Activated CD8-positive, alpha-beta memory T cell treated with anti-CD3 and anti-CD28 coated beads, Interleukin-2, amount 50 U/mL, for 1 hour (primary cell): Measurements from ENCODE around the gene JAM3.
"Not testable (repeated sequence)": the region's sequence is repeated elsewhere in the genome, so short reads cannot be mapped to it uniquely, and the experiment has no call there.

Experiments used
- DNase-seq: peaks from one replicate; pipeline ENCODE4 v3.0.0-alpha.2; 2020; ENCODE audit errors: extremely low read depth

JAM3 gene

DNA sequence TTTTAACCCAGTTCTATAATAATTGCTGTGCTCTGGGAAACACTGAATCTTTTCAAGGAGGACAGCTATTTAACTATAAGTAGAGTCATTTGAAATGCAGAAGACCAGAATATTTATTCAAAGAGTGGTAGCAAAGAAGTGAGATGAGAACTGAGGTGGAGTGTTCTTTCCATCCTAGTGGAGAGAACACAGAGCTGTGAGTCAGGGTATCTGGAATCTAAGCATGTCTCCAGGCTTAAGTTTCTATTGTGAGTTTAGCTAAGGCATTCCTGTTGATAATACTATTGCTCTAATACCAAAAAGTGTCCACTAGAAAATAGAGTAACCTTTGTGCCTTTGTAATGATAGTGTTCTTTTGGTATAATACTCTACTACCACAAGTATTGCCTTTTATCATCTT lies 32.4 kb downstream of the JAM3 start:
- no peak for DNase-seq

- no peak for DNase-seq
Observed at GRCh38 chr11:134110252-134110815, 41.5 kb downstream of the JAM3 start.

DNA sequence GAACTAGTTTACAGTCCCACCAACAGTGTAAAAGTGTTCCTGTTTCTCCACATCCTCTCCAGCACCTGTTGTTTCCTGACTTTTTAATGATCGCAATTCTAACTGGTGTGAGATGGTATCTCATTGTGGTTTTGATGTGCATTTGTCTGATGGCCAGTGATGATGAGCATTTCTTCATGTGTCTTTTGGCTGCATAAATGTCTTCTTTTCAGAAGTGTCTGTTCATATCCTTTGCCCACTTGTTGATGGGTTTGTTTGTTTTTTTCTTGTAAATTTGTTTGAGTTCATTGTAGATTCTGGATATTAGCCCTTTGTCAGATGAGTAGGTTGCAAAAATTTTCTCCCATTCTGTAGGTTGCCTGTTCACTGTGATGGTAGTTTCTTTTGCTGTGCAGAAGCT lies 44.9 kb downstream of the JAM3 start:
- DNase-seq, result not testable (repeated sequence)

DNA sequence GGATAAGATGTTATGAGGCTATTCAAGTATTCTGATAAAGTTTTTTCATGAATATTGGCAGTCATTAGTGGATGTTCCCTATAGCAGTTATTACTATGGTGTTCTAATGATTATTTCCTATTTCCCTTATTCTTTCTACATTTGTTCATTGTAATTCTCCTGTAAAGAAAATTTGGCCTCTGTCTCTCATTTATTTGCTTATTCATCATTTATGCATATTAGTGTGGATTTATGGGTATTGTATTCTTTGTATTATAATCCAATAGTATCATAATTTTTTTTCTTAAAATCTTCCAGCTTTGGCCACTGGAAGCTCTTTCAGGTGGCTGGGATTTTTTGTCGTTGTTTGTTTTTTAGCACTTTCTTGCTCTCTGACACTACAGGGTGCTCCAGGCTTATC lies 47.3 kb downstream of the JAM3 start:
- no peak for DNase-seq

GRCh38 chr11:134118006-134118405 lies 49.1 kb downstream of the JAM3 start:
- DNase-seq, result no peak

- DNase-seq, result no peak
Observed at GRCh38 chr11:134119094-134119493, 50.2 kb downstream of the JAM3 start.

- no peak for DNase-seq
Observed at GRCh38 chr11:134120143-134120850, 51.4 kb downstream of the JAM3 start.

- DNase-seq, result no peak
Observed at GRCh38 chr11:134120921-134121526, 52.2 kb downstream of the JAM3 start.

GRCh38 chr11:134124660-134125451 lies 56.0 kb downstream of the JAM3 start:
- no peak for DNase-seq

DNA sequence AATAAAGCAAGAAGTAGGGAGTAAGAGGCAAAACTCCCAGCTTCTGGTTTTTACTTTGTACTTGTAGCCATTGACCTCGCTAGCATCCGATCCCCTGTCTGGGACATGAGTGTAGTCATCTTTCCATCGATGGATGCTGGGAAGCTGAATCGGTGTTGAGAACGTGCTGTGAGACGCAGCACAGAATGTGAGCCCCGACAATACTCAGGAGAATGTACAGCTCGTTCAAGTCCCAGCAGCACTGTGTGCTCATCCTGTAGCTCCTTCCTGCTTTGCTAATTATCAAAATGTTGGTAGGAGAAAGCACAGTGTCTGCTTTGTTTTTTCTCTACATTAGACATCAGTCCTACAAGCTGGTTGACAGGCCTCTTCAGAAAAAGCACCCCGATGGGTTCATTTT lies 56.6 kb downstream of the JAM3 start:
- DNase-seq, result no peak

DNA sequence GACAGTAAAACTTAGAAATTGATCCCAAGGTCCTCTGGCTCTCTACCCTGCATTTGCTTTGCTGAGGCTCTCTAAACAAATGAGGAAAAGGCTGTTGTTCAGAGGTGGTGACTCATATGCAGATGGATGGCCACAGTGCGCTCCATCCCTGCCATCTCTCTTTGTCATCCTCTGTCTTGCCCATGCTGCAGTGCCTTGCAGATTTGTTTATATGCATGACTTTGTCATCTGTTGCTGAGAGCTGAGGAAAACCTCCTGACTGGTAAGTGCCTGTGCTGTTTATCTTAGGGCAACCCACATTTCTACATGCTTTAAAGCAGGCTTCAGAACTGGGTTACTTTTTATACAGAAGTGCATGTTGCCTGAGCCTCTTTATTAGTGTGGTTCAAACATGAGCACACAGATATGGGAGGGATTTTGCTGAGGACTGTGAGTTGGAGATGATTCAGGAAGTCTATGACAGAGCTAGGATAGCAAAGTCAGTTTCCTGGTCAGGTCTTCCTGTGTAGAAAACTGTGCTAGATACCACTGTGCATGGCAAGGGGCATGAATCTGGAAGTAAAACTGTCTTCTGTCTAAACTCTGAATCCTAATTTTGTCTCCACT lies 57.4 kb downstream of the JAM3 start:
- DNase-seq, result no peak

DNA sequence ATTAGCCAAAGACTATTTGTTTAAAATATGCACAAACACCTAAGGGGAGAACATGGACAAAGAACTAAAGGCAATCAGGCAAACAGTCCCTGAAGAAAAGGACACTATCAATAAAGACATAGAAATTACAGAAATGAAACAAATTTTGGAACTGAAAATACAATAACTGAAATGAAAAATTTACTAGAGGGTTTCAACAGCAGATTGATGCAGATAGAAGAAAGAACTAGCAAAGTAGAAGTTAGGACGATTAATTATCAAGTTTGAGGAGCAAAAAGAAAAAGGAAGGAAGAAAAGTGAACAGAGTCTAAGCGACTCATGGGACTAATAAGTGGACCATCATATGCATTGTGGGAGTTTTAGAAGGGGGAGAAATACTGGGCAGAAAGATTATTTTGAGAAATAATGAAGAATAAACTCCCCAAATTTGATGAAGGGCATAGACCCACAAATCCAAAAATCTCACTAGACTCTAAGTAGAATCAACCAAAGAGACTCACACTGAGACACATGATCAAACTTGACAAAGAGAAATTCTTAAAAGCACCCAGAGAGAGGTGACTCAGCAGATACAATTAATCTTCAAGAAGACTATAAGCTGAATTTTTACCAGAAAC lies 62.9 kb downstream of the JAM3 start:
- no peak for DNase-seq

- DNase-seq, result no peak
Observed at GRCh38 chr11:134132808-134133207, 63.9 kb downstream of the JAM3 start.

GRCh38 chr11:134134167-134134566 lies 65.3 kb downstream of the JAM3 start:
- DNase-seq, result no peak

- no peak for DNase-seq
Observed at GRCh38 chr11:134138376-134138775, 69.5 kb downstream of the JAM3 start.

GRCh38 chr11:134139303-134139872 lies 70.5 kb downstream of the JAM3 start:
- no peak for DNase-seq

GRCh38 chr11:134139873-134140331 lies 71.0 kb downstream of the JAM3 start:
- no peak for DNase-seq

DNA sequence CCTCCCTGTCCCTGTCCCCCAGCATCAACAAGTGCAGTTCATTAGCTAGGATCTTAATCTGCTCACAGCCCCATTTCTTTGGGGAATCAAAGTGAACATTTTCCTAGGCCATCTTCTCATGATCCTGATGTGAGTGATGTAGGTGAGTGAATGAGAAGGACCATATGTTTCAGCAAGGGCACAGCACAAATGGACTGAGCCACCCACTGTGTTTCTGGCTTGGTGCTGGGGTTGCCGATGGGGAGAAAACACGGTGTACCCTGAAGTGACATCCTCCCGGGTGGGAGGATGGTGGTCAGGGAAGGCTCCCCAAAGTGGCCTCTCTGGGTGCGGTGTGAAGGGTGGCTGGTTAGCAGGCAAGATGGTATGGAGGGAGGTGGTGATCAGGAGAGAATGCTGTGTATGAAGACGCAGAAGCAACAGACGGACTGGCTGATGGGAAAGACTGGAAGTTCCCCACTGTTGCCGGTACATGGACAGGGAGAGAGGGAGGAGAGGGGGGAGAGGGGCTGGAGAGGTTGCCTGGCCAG lies 72.2 kb downstream of the JAM3 start:
- no peak for DNase-seq

DNA sequence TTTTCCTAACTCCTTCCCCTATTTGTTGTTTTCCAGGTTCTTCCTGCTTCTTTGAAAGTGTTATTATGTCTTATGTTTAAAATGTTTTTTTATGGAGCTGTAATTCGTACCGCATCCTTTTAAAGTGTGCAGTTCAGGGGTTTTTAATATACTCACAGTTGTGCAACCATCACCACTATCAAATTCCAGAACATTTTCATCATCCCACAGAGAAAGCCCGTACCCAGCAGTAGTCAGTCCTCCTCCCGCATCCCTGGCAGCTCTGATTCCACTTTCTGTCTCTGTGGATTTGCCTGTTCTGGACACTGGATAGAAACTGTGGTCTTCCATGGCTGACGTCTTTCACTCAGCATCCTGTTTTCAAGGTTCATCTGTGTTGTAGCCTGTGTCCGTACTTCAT lies 73.7 kb downstream of the JAM3 start:
- no peak for DNase-seq

- DNase-seq, result no peak
Observed at GRCh38 chr11:134143801-134144200, 74.9 kb downstream of the JAM3 start.

DNA sequence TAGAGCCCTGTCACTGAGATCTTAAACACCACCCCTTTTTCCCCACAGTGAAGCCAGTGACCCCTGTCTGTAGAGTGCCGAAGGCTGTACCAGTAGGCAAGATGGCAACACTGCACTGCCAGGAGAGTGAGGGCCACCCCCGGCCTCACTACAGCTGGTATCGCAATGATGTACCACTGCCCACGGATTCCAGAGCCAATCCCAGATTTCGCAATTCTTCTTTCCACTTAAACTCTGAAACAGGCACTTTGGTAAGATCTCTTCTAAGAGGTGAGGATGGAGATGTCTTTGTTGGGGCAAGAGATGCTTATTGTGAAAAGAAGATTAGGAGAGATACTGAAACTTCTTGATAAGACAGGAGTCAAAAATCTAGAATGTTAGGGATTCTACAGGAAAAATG lies 75.9 kb downstream of the JAM3 start:
- DNase-seq, result no peak
